Adrenal gland (tissue), 12 donors: ENCODE measurements around the gene PICK1. TPM values are rescaled to one million over a fixed set of nuclear protein-coding genes. Genes with fewer than 3 reads are reported as not detected.

ENCODE experiments used
- DNase-seq, 7 donors: peaks; one replicate each; pipeline ENCODE4 v3.0.0-alpha.2; 2019 to 2020
- H3K27ac ChIP-seq, 5 donors: fragments of 200-600 bp; sonication (generic) in 4 of 5; 1 replicate in 3 of 5; 2 replicates in 2 of 5; pipeline versions ENCODE4 v1.5.1 to v1.8.0; 2016 to 2020; ENCODE audit warnings: mild to moderate bottlenecking in 1 of 5
- H3K27me3 ChIP-seq: fragments of 200-600 bp; 2 replicates; pipeline ENCODE4 v1.8.0; 2021
- H3K36me3 ChIP-seq, 2 donors: fragments of 200-600 bp; replicated peaks in 1 of 2; 1 replicate in 1 of 2; 2 replicates in 1 of 2; pipeline versions ENCODE4 v1.5.1 to v1.8.0; 2018 to 2022
- H3K4me1 ChIP-seq, 2 donors: fragments of 200-600 bp; replicated peaks in 1 of 2; 1 replicate in 1 of 2; 2 replicates in 1 of 2; pipeline versions ENCODE4 v1.5.1 to v1.8.0; 2018 to 2021
- H3K4me3 ChIP-seq, 4 donors: fragments of 200-600 bp; sonication (generic) in 3 of 4; one replicate each; pipeline ENCODE4 v1.5.1; 2016 to 2018
- H3K9me3 ChIP-seq, 3 donors: fragments of 200-600 bp; sonication (generic) in 1 of 3; replicated peaks in 1 of 3; 1 replicate in 2 of 3; 2 replicates in 1 of 3; pipeline versions ENCODE4 v1.5.1 to v1.8.0; 2016 to 2021
- POLR2A ChIP-seq, 2 donors: fragments of 450-650 bp; IDR thresholded peaks; one replicate each; pipeline ENCODE4 v1.6.1; 2017; ENCODE audit warnings: antibody characterized with exemption in 2 of 2, mild to moderate bottlenecking in 2 of 2, moderate library complexity in 1 of 2
- WGBS, 4 donors: extraction: QIAGEN DNeasy Blood & Tissue Kit in 2 of 4; methylation state at CpG; one replicate each; pipeline versions ENCODE4 v1.1.5 to v1.1.7; 2013 to 2017; 5-methylcytosine and 5-hydroxymethylcytosine counted together
- intact Hi-C, 2 donors: fragments of 100-400 bp; cut with DNase I; formaldehyde crosslinking; loops; one replicate each; pipeline versions ENCODE4 v1.14.1 to v1.15.0; 2022 to 2023
- polyA plus RNA-seq, 3 donors: library from polyadenylated mRNA; stranded (reverse); fragments of 200-250 nt in 2 of 3; fragments of 350-450 nt in 1 of 3; fragmentation: Illumina TruSeq in 1 of 3; extraction: RNeasy Lipid Tissue Mini Kit (QIAGEN cat#74804) in 1 of 3; gene quantifications; one replicate each; pipeline ENCODE4 v1.2.3, GENCODE V29; 2013 to 2014
- total RNA-seq, 9 donors: library from RNA; depleted of rRNA in 4 of 9; stranded (reverse); fragments of >200 nt in 4 of 9; fragments of 120-200 nt in 1 of 9; fragmentation: NEBNext Ultra II Directional in 1 of 9; extraction: Animal tissue kit (Norgen Biotek cat#: 25700) in 1 of 9; gene quantifications; one replicate each; pipeline versions ENCODE4 v1.1.0 to v1.2.4, GENCODE V29; 2013 to 2023
- TF ChIP-seq, protein P1 (sequence below), 6 experiments: fragments of 450-650 bp in 4 of 6; fragments of 200-600 bp in 2 of 6; sonication (generic) in 1 of 6; IDR thresholded peaks; 1 replicate in 5 of 6; 2 replicates in 1 of 6; pipeline versions ENCODE4 v1.5.1 to v1.8.0; 2016 to 2021; ENCODE audit warnings: antibody characterized with exemption in 6 of 6, mild to moderate bottlenecking in 2 of 6, moderate library complexity in 1 of 6
- donor health status: healthy with polysubstance abuse.
- donor health status: Bipolar disorder and iron deficiency.
- donor health status: DM: yes; HTN: yes; CAD: no.
- donor health status: DM: no; HTN: no; CAD: no.
- donor health status: DM: no; HTN: no; CAD: no.
- donor health status: DM: yes; HTN: yes; CAD: no.

The PICK1 gene
- total and polyA plus RNA-seq, 12 donors = 28.7 to 93.6 (median 39.0) TPM

DNA sequence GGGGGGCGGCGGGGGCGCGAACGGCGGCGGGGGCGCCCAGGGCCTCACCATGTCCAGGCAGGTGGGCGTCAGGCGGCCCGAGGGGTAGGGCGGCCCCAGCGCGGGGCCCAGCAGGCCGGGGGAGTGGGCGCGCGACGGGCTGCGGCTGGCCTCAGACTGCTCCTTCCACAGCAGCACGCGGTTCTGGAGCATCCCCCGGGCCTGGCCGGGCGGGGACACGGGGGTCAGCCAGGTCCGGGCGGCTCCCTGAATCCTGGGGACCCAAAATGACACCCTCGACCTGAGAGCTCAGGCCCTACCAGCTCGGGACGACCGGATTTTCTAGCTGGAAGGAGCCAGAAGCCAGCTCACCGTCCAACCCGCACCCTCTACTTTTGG lies 32.3 kb downstream of the PICK1 start:
- H3K9me3 ChIP-seq = no peaks in the 10 kb centered on the region
- H3K27me3 ChIP-seq = peaks cover 3% of the 10 kb centered on the region
- no peaks in the 10 kb centered on the region for H3K36me3 ChIP-seq
- DNase-seq = no peak
- intact Hi-C loops = no loop called here
- TF ChIP-seq, protein P1, sequence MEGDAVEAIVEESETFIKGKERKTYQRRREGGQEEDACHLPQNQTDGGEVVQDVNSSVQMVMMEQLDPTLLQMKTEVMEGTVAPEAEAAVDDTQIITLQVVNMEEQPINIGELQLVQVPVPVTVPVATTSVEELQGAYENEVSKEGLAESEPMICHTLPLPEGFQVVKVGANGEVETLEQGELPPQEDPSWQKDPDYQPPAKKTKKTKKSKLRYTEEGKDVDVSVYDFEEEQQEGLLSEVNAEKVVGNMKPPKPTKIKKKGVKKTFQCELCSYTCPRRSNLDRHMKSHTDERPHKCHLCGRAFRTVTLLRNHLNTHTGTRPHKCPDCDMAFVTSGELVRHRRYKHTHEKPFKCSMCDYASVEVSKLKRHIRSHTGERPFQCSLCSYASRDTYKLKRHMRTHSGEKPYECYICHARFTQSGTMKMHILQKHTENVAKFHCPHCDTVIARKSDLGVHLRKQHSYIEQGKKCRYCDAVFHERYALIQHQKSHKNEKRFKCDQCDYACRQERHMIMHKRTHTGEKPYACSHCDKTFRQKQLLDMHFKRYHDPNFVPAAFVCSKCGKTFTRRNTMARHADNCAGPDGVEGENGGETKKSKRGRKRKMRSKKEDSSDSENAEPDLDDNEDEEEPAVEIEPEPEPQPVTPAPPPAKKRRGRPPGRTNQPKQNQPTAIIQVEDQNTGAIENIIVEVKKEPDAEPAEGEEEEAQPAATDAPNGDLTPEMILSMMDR (IDR thresholded peaks at IDR 0.05) = no peak
- TF ChIP-seq POLR2A (IDR thresholded peaks at IDR 0.05) = no peak
- peak overlapping the region in 1 of 4 donors; percentile 10 for H3K4me3 ChIP-seq
- H3K27ac ChIP-seq = no peak overlapping the region
- WGBS, 4 donors = 25 to 83% (median 50%) methylated on average over 3 to 33 of the region's 34 CpGs
- peaks cover 7 to 8% of the 10 kb centered on the region in 2 donors for H3K4me1 ChIP-seq

DNA sequence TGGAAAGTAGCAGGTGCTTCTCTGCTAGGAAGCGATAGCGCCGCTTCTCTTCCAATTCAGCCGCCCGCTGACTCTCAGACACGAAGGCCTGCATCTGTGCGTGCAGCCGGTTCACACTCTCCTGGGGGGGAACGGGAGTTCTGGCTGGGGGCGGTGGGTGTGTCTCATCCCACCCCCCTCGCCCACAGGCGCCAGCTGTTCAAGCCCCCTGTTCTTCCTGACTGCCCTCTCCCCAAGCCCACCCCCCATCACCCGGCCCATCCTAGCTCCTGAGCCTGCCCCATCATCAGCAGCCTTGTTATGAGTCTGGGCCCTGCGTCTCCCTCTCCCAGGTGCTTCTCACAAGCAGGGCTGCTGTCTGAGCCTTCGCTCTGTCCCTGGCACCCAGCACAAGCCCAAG lies 39.9 kb downstream of the PICK1 start:
- TF ChIP-seq POLR2A (IDR thresholded peaks at IDR 0.05) = no peak
- TF ChIP-seq, protein P1 (IDR thresholded peaks at IDR 0.05) = no peak

DNA sequence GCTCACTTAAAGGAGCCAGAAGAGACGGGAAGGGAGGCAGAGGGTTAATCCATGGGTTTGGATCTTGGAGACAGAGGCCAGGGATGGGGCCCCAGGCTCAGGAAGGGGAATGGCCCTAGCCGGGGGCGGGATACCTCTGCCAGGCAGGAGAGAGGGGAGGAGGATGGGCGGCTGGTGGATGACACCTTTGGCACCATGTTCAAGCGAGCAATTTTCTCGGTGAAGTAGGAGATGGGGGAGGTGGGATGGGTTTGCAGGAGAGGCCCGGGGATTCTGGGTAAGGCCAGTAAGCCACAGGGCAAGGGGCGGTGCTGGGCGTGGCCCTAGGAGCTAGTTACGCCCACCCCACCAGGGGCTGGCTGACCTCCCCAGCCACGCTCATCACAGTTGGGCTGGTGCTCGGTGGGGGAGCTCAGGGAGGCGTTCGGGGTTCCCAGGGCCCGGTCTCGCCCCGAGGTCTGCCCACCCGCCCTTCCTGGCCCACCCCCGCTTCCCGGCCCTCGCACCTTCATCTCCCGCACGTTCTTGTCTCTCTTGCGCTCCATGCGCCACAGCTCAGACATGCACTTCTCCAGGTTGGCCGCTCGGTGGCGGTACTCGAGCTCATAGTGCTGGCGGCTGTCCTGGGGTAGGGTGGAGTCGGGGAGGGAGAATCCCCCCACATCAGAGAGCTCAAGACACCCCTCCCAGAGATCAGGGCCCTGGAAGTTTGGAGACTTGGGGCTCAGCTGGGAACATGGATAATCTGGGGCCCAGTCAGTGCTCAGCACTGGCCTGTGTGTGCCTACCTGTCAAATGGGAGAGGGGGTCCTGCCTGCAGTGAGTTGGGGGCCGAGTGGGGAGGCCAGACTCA lies 40.6 kb downstream of the PICK1 start:
- no peak overlapping the region for H3K4me3 ChIP-seq
- TF ChIP-seq, protein P1 (IDR thresholded peaks at IDR 0.05) = peak in 2 of 6 experiments; percentile 15 to 28
- no peak for TF ChIP-seq POLR2A (IDR thresholded peaks at IDR 0.05)
- DNase-seq = no peak
- no peaks in the 10 kb centered on the region for H3K36me3 ChIP-seq
- intact Hi-C loops = no loop called here
- peak overlapping the region in 1 of 5 donors; percentile 40 for H3K27ac ChIP-seq
- 38 to 54% (median 50%) methylated on average over 16 to 30 of the region's 32 CpGs for WGBS, 4 donors
- H3K27me3 ChIP-seq = no peaks in the 10 kb centered on the region
- no peaks in the 10 kb centered on the region for H3K9me3 ChIP-seq
- peaks cover 0 to 3% of the 10 kb centered on the region in 2 donors for H3K4me1 ChIP-seq

More for the DNA sequence above, 39.9 kb downstream of the PICK1 start:
- H3K27ac ChIP-seq = no peak overlapping the region
- H3K9me3 ChIP-seq = no peaks in the 10 kb centered on the region
- no peak for DNase-seq
- intact Hi-C loops = no loop called here
- H3K4me3 ChIP-seq = no peak overlapping the region
- peaks cover 0 to 3% of the 10 kb centered on the region in 2 donors for H3K4me1 ChIP-seq
- H3K27me3 ChIP-seq = no peaks in the 10 kb centered on the region
- 81 to 91% (median 89%) methylated on average over 11 to 15 of the region's 15 CpGs for WGBS, 4 donors
- no peaks in the 10 kb centered on the region for H3K36me3 ChIP-seq

DNA sequence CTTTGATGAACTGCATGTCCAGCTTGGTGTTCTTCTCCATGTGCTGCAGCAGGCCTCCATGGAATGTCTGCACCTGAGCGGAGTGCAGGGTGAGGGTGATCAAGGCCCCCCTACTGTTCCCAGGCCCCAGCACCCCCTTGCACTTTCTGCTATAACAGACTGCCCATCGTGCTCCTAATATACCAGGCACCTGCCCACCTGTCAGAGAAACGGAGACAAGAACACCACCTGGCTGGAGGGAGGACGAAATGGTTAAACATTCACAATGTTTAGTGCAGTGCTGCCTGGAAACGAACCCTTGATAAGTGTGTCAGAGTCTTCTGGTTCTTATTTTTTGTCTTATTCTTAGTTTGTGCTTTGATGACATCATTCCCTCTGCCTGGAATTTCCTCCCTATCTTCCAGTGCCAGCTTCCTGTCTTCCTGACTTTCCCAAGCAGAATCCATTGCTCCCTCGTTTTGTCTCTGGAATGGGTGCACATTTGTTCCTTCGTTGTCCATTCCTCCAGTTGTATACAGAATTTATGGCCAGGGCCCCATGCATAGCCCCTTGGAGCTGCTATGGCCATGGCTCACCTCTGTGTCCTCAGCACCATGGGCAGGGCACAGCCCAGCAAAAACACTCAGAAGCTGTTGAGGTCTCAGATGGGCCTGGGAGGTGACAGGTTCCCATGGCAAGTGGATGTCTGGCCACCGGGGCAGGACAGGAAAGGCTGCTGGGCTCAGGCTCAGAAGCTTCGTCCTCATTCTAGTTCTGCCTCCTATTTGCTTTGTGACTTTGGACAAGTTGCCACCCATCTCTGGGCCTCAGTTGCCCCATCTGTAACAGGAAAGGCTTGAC lies 41.4 kb downstream of the PICK1 start:
- H3K27me3 ChIP-seq = no peaks in the 10 kb centered on the region
- peaks cover 0 to 3% of the 10 kb centered on the region in 2 donors for H3K4me1 ChIP-seq
- intact Hi-C loops = no loop called here
- WGBS, 4 donors = 63 to 72% (median 67%) methylated on average over 6 to 9 of the region's 9 CpGs
- H3K36me3 ChIP-seq = no peaks in the 10 kb centered on the region
- DNase-seq = no peak
- no peak overlapping the region for H3K4me3 ChIP-seq
- TF ChIP-seq POLR2A (IDR thresholded peaks at IDR 0.05) = no peak
- TF ChIP-seq, protein P1 (IDR thresholded peaks at IDR 0.05) = no peak
- peak overlapping the region in 1 of 5 donors; percentile 40 for H3K27ac ChIP-seq
- no peaks in the 10 kb centered on the region for H3K9me3 ChIP-seq
